ENCODE data around the gene GPR31.

GPR31 gene

GRCh38 chr6:167127785-167128531 is 29.8 kb downstream of the GPR31 start:
- Histone ChIP-seq H3F3A (ENCODE audit: low read depth) (no peaks in the 10 kb centered on the region), H3K36me3 (ENCODE audit: insufficient read depth, low read length) (no peaks in the 10 kb centered on the region), H3K9ac (ENCODE audit: low read depth, low read length, poor library complexity, severe bottlenecking) (no peak overlapping the region), H2AFZ (ENCODE audit: low read length) (no peak overlapping the region), H3K79me2 (ENCODE audit: insufficient read depth, low read length) (no peaks in the 10 kb centered on the region), H3K4me1 (ENCODE audit: insufficient read depth, low read length, poor library complexity, severe bottlenecking) (no peaks in the 10 kb centered on the region), H3K4me2 (ENCODE audit: low read depth, low read length, poor library complexity, severe bottlenecking) (no peak overlapping the region), H3K9me2 (replicated peaks; ENCODE audit: low read depth, low read length) (no peaks in the 10 kb centered on the region), H3K9me3 (ENCODE audit: insufficient read depth, low read depth, low read length) (no peaks in the 10 kb centered on the region), H4K20me1 (ENCODE audit: insufficient read depth, low read length, poor library complexity, severe bottlenecking) (no peaks in the 10 kb centered on the region), H3K27me3 (ENCODE audit: insufficient read depth, low read length, poor library complexity, severe bottlenecking) (no peaks in the 10 kb centered on the region), H3K4me3 (ENCODE audit: low read length, poor library complexity, severe bottlenecking) (no peak overlapping the region)
- TF ChIP-seq, protein P1, sequence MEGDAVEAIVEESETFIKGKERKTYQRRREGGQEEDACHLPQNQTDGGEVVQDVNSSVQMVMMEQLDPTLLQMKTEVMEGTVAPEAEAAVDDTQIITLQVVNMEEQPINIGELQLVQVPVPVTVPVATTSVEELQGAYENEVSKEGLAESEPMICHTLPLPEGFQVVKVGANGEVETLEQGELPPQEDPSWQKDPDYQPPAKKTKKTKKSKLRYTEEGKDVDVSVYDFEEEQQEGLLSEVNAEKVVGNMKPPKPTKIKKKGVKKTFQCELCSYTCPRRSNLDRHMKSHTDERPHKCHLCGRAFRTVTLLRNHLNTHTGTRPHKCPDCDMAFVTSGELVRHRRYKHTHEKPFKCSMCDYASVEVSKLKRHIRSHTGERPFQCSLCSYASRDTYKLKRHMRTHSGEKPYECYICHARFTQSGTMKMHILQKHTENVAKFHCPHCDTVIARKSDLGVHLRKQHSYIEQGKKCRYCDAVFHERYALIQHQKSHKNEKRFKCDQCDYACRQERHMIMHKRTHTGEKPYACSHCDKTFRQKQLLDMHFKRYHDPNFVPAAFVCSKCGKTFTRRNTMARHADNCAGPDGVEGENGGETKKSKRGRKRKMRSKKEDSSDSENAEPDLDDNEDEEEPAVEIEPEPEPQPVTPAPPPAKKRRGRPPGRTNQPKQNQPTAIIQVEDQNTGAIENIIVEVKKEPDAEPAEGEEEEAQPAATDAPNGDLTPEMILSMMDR (conservative IDR thresholded peaks at IDR 0.05; ENCODE audit: low read length): no peak
- no peak for TF ChIP-seq EZH2phosphoT487 (IDR thresholded peaks at IDR 0.05; ENCODE audit: borderline replicate concordance)

DNA sequence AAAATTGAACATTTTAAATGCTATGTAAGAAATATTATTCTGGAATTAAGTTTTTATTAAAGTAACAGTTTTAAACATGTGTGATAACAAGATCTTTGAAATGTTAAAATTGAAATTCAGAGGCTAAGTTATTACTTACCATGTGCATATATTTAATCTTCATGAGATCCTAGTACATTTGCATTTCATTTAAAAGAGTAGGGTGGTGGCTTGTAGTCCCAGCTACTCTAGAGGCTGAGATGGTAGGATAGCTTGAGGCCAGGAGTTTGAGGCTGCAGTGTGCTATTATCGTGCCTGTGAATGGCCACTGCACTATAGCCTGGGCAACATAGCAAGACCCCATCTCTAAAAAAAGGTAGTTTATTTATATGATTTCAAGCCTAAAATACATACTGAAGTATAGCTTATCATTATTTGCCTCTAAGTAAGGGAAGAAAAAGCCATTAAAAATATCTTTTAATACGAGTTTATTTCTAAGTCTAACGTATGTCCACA is 31.9 kb downstream of the GPR31 start:
- no peak overlapping the region for H3K9ac ChIP-seq (ENCODE audit: low read depth, low read length, poor library complexity, severe bottlenecking)
- H3K79me2 ChIP-seq (ENCODE audit: insufficient read depth, low read length): no peaks in the 10 kb centered on the region
- H3K4me1 ChIP-seq (ENCODE audit: insufficient read depth, low read length, poor library complexity, severe bottlenecking): no peaks in the 10 kb centered on the region
- no peaks in the 10 kb centered on the region for H3K27me3 ChIP-seq (ENCODE audit: insufficient read depth, low read length, poor library complexity, severe bottlenecking)
- no peak overlapping the region for H2AFZ ChIP-seq (ENCODE audit: low read length)
- H3K36me3 ChIP-seq (ENCODE audit: insufficient read depth, low read length): no peaks in the 10 kb centered on the region
- no peaks in the 10 kb centered on the region for H3F3A ChIP-seq (ENCODE audit: low read depth)
- H3K9me3 ChIP-seq (ENCODE audit: insufficient read depth, low read depth, low read length): no peaks in the 10 kb centered on the region
- no peak overlapping the region for H3K4me3 ChIP-seq (ENCODE audit: low read length, poor library complexity, severe bottlenecking)
- no peaks in the 10 kb centered on the region for H3K9me2 ChIP-seq (replicated peaks; ENCODE audit: low read depth, low read length)
- H4K20me1 ChIP-seq (ENCODE audit: insufficient read depth, low read length, poor library complexity, severe bottlenecking): no peaks in the 10 kb centered on the region
- TF ChIP-seq, protein P1 (conservative IDR thresholded peaks at IDR 0.05; ENCODE audit: low read length): no peak
- TF ChIP-seq EZH2phosphoT487 (IDR thresholded peaks at IDR 0.05; ENCODE audit: borderline replicate concordance): no peak
- no peak overlapping the region for H3K4me2 ChIP-seq (ENCODE audit: low read depth, low read length, poor library complexity, severe bottlenecking)

- Histone ChIP-seq H2AFZ (ENCODE audit: low read length) (no peak overlapping the region), H3K36me3 (ENCODE audit: insufficient read depth, low read length) (no peaks in the 10 kb centered on the region), H3F3A (ENCODE audit: low read depth) (no peaks in the 10 kb centered on the region), H3K4me1 (ENCODE audit: insufficient read depth, low read length, poor library complexity, severe bottlenecking) (no peaks in the 10 kb centered on the region), H3K9me3 (ENCODE audit: insufficient read depth, low read depth, low read length) (no peaks in the 10 kb centered on the region), H3K4me2 (ENCODE audit: low read depth, low read length, poor library complexity, severe bottlenecking) (no peak overlapping the region), H3K4me3 (ENCODE audit: low read length, poor library complexity, severe bottlenecking) (no peak overlapping the region), H3K79me2 (ENCODE audit: insufficient read depth, low read length) (no peaks in the 10 kb centered on the region), H3K27me3 (ENCODE audit: insufficient read depth, low read length, poor library complexity, severe bottlenecking) (no peaks in the 10 kb centered on the region), H4K20me1 (ENCODE audit: insufficient read depth, low read length, poor library complexity, severe bottlenecking) (no peaks in the 10 kb centered on the region), H3K9me2 (replicated peaks; ENCODE audit: low read depth, low read length) (no peaks in the 10 kb centered on the region), H3K9ac (ENCODE audit: low read depth, low read length, poor library complexity, severe bottlenecking) (no peak overlapping the region)
- TF ChIP-seq EZH2phosphoT487 (IDR thresholded peaks at IDR 0.05; ENCODE audit: borderline replicate concordance): no peak
- TF ChIP-seq, protein P1 (conservative IDR thresholded peaks at IDR 0.05; ENCODE audit: low read length): no peak
Observed at GRCh38 chr6:167125410-167125809, 32.4 kb downstream of the GPR31 start.

Data from Loucy (cell line).